ENCODE data around the gene KIAA2012.

DNA sequence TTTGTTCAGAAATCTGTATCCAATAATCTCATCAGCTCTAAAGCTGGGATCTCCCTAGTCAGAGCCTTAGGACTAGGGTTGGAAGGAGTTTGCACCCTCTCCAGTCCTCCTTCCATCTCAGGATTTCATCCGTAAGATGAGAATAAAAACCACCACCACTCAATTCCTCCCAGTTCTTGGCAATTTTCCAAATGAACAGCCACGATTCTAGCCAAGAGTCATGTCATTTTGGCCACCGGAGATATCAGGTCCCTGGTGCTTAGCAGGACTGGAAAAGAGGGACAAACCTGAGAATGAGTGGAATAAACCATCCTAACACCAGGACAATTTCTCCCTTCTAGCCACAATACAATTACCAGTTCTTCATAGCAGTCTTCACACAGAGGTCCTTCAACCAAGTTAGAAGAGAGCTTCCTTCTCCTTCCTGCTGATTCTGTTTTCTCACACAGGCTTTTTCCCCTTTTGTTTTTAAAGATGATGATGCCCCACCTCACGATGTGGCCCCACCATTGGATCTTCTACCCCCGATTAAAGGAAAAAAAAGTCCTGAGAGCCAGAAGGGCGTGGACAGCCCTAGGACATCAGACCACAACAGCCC is 36.2 kb downstream of the KIAA2012 start:
- TF ChIP-seq POLR2A (IDR thresholded peaks at IDR 0.05; ENCODE audit: low read depth, low read length) (no peak), TAF1 (IDR thresholded peaks at IDR 0.05; ENCODE audit: low read depth, low read length) (no peak), POLR2AphosphoS5 (IDR thresholded peaks at IDR 0.05; ENCODE audit: low read depth, low read length) (no peak), SPI1 (IDR thresholded peaks at IDR 0.05; ENCODE audit: low read depth, low read length) (no peak), PAX5 (IDR thresholded peaks at IDR 0.05; ENCODE audit: insufficient read depth, low read length, severe bottlenecking) (no peak)

Measured in GM12891 (cell line).